ENCODE measurements around the gene ARHGEF2. TPM values are rescaled to one million over a fixed set of nuclear protein-coding genes. Genes with fewer than 3 reads are reported as not detected.
A peak's percentile ranks its signal among the peaks of the same experiment; 100 is the strongest.

Gene ARHGEF2
- total and polyA plus RNA-seq, 2 of the 13 experiments (the other 11 are each of a cell fraction or from before 2014, with no cell fraction given), result 16.1 to 32.1 TPM

DNA sequence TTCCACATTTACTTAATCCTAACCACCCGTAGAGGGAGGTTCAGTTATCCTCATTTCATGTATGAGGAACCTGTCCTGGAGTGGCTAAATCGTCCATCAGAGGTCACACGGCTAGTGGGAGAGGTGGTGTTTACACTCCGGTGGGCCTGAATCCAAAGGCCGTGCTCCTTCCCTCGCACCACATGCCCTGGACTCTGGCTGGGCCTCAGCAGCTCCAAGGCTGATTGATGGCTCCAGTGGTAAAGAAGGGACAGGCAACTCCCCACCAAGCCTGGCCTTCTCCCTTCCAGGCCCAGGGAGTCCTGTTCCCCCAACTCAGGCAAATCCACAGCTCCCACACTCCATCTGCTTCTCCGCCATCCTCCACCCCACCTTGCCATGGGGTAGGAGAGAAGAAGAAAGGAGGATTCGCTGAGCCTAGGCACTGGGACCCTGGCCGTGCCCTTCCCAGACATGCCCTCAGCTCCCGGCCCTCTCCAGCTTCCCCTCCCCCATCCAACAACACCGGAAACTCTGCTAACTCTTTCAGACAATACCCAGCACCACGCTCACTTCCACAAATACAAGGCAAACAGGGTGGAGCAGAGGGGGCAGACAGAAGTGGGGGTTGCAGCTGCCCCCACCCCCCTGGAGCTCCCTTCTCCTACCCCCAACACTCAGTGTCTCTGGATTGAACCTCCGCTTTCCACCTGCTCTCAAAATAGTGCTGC lies 10.9 kb downstream of the ARHGEF2 start (continued):
- TF ChIP-seq, protein P1, sequence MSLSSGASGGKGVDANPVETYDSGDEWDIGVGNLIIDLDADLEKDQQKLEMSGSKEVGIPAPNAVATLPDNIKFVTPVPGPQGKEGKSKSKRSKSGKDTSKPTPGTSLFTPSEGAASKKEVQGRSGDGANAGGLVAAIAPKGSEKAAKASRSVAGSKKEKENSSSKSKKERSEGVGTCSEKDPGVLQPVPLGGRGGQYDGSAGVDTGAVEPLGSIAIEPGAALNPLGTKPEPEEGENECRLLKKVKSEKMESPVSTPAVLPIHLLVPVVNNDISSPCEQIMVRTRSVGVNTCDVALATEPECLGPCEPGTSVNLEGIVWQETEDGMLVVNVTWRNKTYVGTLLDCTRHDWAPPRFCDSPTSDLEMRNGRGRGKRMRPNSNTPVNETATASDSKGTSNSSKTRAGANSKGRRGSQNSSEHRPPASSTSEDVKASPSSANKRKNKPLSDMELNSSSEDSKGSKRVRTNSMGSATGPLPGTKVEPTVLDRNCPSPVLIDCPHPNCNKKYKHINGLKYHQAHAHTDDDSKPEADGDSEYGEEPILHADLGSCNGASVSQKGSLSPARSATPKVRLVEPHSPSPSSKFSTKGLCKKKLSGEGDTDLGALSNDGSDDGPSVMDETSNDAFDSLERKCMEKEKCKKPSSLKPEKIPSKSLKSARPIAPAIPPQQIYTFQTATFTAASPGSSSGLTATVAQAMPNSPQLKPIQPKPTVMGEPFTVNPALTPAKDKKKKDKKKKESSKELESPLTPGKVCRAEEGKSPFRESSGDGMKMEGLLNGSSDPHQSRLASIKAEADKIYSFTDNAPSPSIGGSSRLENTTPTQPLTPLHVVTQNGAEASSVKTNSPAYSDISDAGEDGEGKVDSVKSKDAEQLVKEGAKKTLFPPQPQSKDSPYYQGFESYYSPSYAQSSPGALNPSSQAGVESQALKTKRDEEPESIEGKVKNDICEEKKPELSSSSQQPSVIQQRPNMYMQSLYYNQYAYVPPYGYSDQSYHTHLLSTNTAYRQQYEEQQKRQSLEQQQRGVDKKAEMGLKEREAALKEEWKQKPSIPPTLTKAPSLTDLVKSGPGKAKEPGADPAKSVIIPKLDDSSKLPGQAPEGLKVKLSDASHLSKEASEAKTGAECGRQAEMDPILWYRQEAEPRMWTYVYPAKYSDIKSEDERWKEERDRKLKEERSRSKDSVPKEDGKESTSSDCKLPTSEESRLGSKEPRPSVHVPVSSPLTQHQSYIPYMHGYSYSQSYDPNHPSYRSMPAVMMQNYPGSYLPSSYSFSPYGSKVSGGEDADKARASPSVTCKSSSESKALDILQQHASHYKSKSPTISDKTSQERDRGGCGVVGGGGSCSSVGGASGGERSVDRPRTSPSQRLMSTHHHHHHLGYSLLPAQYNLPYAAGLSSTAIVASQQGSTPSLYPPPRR (CRISPR knock-in tag; IDR thresholded peaks at IDR 0.05; ENCODE audit: borderline replicate concordance), result peak; percentile 64
- no peak for TF ChIP-seq SOX6 (IDR thresholded peaks at IDR 0.05)
- TF ChIP-seq SOX6 (CRISPR knock-in tag; IDR thresholded peaks at IDR 0.05), result peak; percentile 72
- TF ChIP-seq, protein P2, sequence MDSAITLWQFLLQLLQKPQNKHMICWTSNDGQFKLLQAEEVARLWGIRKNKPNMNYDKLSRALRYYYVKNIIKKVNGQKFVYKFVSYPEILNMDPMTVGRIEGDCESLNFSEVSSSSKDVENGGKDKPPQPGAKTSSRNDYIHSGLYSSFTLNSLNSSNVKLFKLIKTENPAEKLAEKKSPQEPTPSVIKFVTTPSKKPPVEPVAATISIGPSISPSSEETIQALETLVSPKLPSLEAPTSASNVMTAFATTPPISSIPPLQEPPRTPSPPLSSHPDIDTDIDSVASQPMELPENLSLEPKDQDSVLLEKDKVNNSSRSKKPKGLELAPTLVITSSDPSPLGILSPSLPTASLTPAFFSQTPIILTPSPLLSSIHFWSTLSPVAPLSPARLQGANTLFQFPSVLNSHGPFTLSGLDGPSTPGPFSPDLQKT (CRISPR knock-in tag; IDR thresholded peaks at IDR 0.05; ENCODE audit: borderline replicate concordance), result no peak
- TF ChIP-seq, protein P3, sequence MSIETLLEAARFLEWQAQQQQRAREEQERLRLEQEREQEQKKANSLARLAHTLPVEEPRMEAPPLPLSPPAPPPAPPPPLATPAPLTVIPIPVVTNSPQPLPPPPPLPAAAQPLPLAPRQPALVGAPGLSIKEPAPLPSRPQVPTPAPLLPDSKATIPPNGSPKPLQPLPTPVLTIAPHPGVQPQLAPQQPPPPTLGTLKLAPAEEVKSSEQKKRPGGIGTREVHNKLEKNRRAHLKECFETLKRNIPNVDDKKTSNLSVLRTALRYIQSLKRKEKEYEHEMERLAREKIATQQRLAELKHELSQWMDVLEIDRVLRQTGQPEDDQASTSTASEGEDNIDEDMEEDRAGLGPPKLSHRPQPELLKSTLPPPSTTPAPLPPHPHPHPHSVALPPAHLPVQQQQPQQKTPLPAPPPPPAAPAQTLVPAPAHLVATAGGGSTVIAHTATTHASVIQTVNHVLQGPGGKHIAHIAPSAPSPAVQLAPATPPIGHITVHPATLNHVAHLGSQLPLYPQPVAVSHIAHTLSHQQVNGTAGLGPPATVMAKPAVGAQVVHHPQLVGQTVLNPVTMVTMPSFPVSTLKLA (IDR thresholded peaks at IDR 0.05), result peak; percentile 50
- TF ChIP-seq, protein P4, sequence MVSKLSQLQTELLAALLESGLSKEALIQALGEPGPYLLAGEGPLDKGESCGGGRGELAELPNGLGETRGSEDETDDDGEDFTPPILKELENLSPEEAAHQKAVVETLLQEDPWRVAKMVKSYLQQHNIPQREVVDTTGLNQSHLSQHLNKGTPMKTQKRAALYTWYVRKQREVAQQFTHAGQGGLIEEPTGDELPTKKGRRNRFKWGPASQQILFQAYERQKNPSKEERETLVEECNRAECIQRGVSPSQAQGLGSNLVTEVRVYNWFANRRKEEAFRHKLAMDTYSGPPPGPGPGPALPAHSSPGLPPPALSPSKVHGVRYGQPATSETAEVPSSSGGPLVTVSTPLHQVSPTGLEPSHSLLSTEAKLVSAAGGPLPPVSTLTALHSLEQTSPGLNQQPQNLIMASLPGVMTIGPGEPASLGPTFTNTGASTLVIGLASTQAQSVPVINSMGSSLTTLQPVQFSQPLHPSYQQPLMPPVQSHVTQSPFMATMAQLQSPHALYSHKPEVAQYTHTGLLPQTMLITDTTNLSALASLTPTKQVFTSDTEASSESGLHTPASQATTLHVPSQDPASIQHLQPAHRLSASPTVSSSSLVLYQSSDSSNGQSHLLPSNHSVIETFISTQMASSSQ (IDR thresholded peaks at IDR 0.05; ENCODE audit: low read depth), result no peak
- TF ChIP-seq, protein P4 (CRISPR knock-in tag; IDR thresholded peaks at IDR 0.05; ENCODE audit: borderline replicate concordance), result no peak; the same call in 1 of the 2 replicates
- TF ChIP-seq NFE2L1 (CRISPR knock-in tag; IDR thresholded peaks at IDR 0.05; ENCODE audit: borderline replicate concordance), result no peak
- TF ChIP-seq ZNF251 (CRISPR knock-in tag; IDR thresholded peaks at IDR 0.05), result no peak
- no peak for TF ChIP-seq PAX8 (CRISPR knock-in tag; IDR thresholded peaks at IDR 0.05; ENCODE audit: borderline replicate concordance)
- TF ChIP-seq ZFP41 (CRISPR knock-in tag; IDR thresholded peaks at IDR 0.05; ENCODE audit: borderline replicate concordance), result no peak; the same call in 1 of the 2 replicates
- TF ChIP-seq, protein P5, sequence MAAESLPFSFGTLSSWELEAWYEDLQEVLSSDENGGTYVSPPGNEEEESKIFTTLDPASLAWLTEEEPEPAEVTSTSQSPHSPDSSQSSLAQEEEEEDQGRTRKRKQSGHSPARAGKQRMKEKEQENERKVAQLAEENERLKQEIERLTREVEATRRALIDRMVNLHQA (CRISPR knock-in tag; IDR thresholded peaks at IDR 0.05), result no peak
- TF ChIP-seq TBX3 (IDR thresholded peaks at IDR 0.05; ENCODE audit: borderline replicate concordance), result no peak

Data from HepG2 (cell line).